ENCODE results near the gene TPD52L1. TPM values are rescaled to one million over a fixed set of nuclear protein-coding genes. Genes with fewer than 3 reads are reported as not detected.

Gene TPD52L1
- total and polyA plus RNA-seq, 2 of the 13 experiments (the other 11 are each of a cell fraction or from before 2014, with no cell fraction given), result 0.49 to 0.53 TPM

GRCh38 chr6:125114248-125114858 lies 39.2 kb upstream of the TPD52L1 start (continued):
- TF ChIP-seq ZSCAN12 (CRISPR knock-in tag; IDR thresholded peaks at IDR 0.05), result no peak
- peak; percentile 70 for TF ChIP-seq STAG1 (CRISPR knock-in tag; IDR thresholded peaks at IDR 0.05)

GRCh38 chr6:125116170-125116569 lies 37.4 kb upstream of the TPD52L1 start:
- in situ Hi-C loops (cut with HindIII; ENCODE audit: extremely low pct_ligation_motif_present, low pct_unique_long_range_greater_than_20kb) (no loop called here), intact Hi-C loops (cut with micrococcal nuclease; ENCODE audit: unreplicated experiment) (no loop called here)
- BruUV-seq (replicated peaks), result no TSS peak
- Histone ChIP-seq H4K20me1 (ENCODE audit: insufficient read depth, low read length) (no peaks in the 10 kb centered on the region), H3K9ac (ENCODE audit: insufficient read depth, low read depth, low read length) (no peak overlapping the region), H3K36me3 (replicated peaks in 1 of 2; ENCODE audit: control insufficient read depth in 1 of 2, insufficient read depth in 2 of 2, low read length in 2 of 2) (no peaks in the 10 kb centered on the region), H3K79me2 (ENCODE audit: insufficient read depth, low read length) (no peaks in the 10 kb centered on the region), H3K27ac (ENCODE audit: extremely low read length, insufficient read depth, low read length) (no peak overlapping the region), H3K4me3 (replicated peaks in 1 of 3; ENCODE audit: insufficient read depth in 1 of 3, low read depth in 2 of 3, low read length in 3 of 3) (no peak overlapping the region), H3K4me1 (ENCODE audit: insufficient read depth, low read length) (no peaks in the 10 kb centered on the region), H3K4me2 (ENCODE audit: low read depth, low read length) (no peak overlapping the region), H3K9me3 (ENCODE audit: low read length) (peaks cover 19% of the 10 kb centered on the region), H3K27me3 (ENCODE audit: control insufficient read depth in 1 of 2, insufficient read depth in 2 of 2, low read length in 2 of 2) (peaks cover 0 to 3% of the 10 kb centered on the region in 2 experiments; a peak in 1 of 5 replicates), H2AFZ (ENCODE audit: low read length) (no peak overlapping the region)
- ATAC-seq, result no peak
- CTCF ChIA-PET (ENCODE audit: low intra/inter-chr PET ratio, low total read pairs), result interaction anchor here (3.5 kb wide), 1 partner anchor 244 kb away, joined by 61 read pairs; no protein-coding TSS in a partner anchor
- POLR2A ChIA-PET, result no interaction called here
- no peak for FAIRE-seq
- 0% methylated on average over 1 of the region's 1 CpG for WGBS (ENCODE audit: low lambda C conversion rate)
- no peak for DNase-seq (ENCODE audit: low spot score)
- no peak for TF ChIP-seq KLF6 (CRISPR knock-in tag; IDR thresholded peaks at IDR 0.05)
- TF ChIP-seq HHEX (CRISPR knock-in tag; IDR thresholded peaks at IDR 0.05), result no peak
- no peak for TF ChIP-seq TEF (CRISPR knock-in tag; IDR thresholded peaks at IDR 0.05)
- TF ChIP-seq ZNF552 (CRISPR knock-in tag; IDR thresholded peaks at IDR 0.05; ENCODE audit: borderline replicate concordance), result no peak
- no peak for TF ChIP-seq MXI1 (IDR thresholded peaks at IDR 0.05; ENCODE audit: borderline replicate concordance, low read depth, low read length)
- TF ChIP-seq TFDP1 (CRISPR knock-in tag; IDR thresholded peaks at IDR 0.05; ENCODE audit: borderline replicate concordance), result no peak
- TF ChIP-seq MEIS1 (CRISPR knock-in tag; IDR thresholded peaks at IDR 0.05; ENCODE audit: borderline replicate concordance), result no peak
- no peak for TF ChIP-seq ZNF343 (CRISPR knock-in tag; IDR thresholded peaks at IDR 0.05)
- TF ChIP-seq ZBTB37 (CRISPR knock-in tag; IDR thresholded peaks at IDR 0.05), result no peak
- TF ChIP-seq ZNF710 (CRISPR knock-in tag; IDR thresholded peaks at IDR 0.05; ENCODE audit: borderline replicate concordance), result no peak
- TF ChIP-seq PAX8 (CRISPR knock-in tag; IDR thresholded peaks at IDR 0.05; ENCODE audit: borderline replicate concordance), result no peak
- no peak for TF ChIP-seq GABPA (IDR thresholded peaks at IDR 0.05; ENCODE audit: low read depth, low read length)
- no peak for TF ChIP-seq GABPA (CRISPR knock-in tag; IDR thresholded peaks at IDR 0.05; ENCODE audit: low read depth)
- no peak for TF ChIP-seq NR3C1 (CRISPR knock-in tag; IDR thresholded peaks at IDR 0.05)
- TF ChIP-seq ZBTB44 (CRISPR knock-in tag; IDR thresholded peaks at IDR 0.05), result no peak
